Uterus (tissue), 4 donors: ENCODE results near the gene SLC44A5. TPM values are rescaled to one million over a fixed set of nuclear protein-coding genes. Genes with fewer than 3 reads are reported as not detected.
"Not testable (repeated sequence)": the region's sequence is repeated elsewhere in the genome, so short reads cannot be mapped to it uniquely, and the experiment has no call there.

Experiments
- DNase-seq, 2 donors: peaks; one replicate each; pipeline ENCODE4 v3.0.0-alpha.2; 2019 to 2020
- H3K27ac ChIP-seq, 2 donors: fragments of 200-600 bp; sonication (generic); 1 replicate in 1 of 2; 2 replicates in 1 of 2; pipeline ENCODE4 v1.5.1; 2016 to 2018
- H3K27me3 ChIP-seq, 2 donors: fragments of 200-600 bp; sonication (generic); one replicate each; pipeline ENCODE4 v1.5.1; 2018 to 2019; ENCODE audit warnings: control low read depth in 1 of 2
- H3K36me3 ChIP-seq, 2 donors: fragments of 200-600 bp; sonication (generic); one replicate each; pipeline ENCODE4 v1.5.1; 2019; ENCODE audit warnings: control low read depth in 1 of 2
- H3K4me1 ChIP-seq, 2 donors: fragments of 200-600 bp; sonication (generic); one replicate each; pipeline ENCODE4 v1.5.1; 2018 to 2019; ENCODE audit warnings: control low read depth in 1 of 2
- H3K4me3 ChIP-seq, 2 donors: fragments of 200-600 bp; sonication (generic); 1 replicate in 1 of 2; 2 replicates in 1 of 2; pipeline ENCODE4 v1.5.1; 2018 to 2019; ENCODE audit warnings: mild to moderate bottlenecking in 1 of 2
- H3K9me3 ChIP-seq, 2 donors: fragments of 200-600 bp; sonication (generic); one replicate each; pipeline ENCODE4 v1.5.1; 2019; ENCODE audit warnings: control low read depth in 1 of 2
- CTCF ChIP-seq, 4 experiments: fragments of 200-600 bp in 2 of 4; fragments of 450-650 bp in 2 of 4; sonication (generic) in 2 of 4; IDR thresholded peaks; one replicate each; pipeline ENCODE4 v1.5.1; 2016 to 2019; ENCODE audit warnings: antibody characterized with exemption in 4 of 4, mild to moderate bottlenecking in 2 of 4, moderate library complexity in 1 of 4
- POLR2A ChIP-seq, 2 donors: fragments of 450-650 bp; IDR thresholded peaks; one replicate each; pipeline ENCODE4 v1.6.1; 2016; ENCODE audit warnings: antibody characterized with exemption in 2 of 2, mild to moderate bottlenecking in 1 of 2, moderate library complexity in 1 of 2
- intact Hi-C: fragments of 100-400 bp; cut with DNase I; formaldehyde crosslinking; loops from one replicate; pipeline ENCODE4 v1.15.1; 2023; ENCODE audit warnings: low total_unique reads
- total RNA-seq, 4 donors: library from RNA; depleted of rRNA in 3 of 4; stranded (reverse); fragments of >200 nt in 3 of 4; gene quantifications; one replicate each; pipeline versions ENCODE4 v1.1.0 to v1.2.4, GENCODE V29; 2014 to 2023
- donor health status: DM: yes; HTN: yes; CAD: no.

Gene SLC44A5
- total RNA-seq, 4 donors from 2014 or later, result 1.6 to 5.5 (median 5.4) TPM; not detected in 1

GRCh38 chr1:75258351-75258750, 352.6 kb downstream of the SLC44A5 start:
- no peaks in the 10 kb centered on the region for H3K36me3 ChIP-seq
- no peaks in the 10 kb centered on the region for H3K27me3 ChIP-seq
- TF ChIP-seq POLR2A (IDR thresholded peaks at IDR 0.05) (no peak), CTCF (IDR thresholded peaks at IDR 0.05) (no peak)
- no peaks in the 10 kb centered on the region for H3K9me3 ChIP-seq
- H3K4me1 ChIP-seq, result no peaks in the 10 kb centered on the region
- H3K4me3 ChIP-seq, result no peak overlapping the region
- intact Hi-C loops, result no loop called here
- no peak overlapping the region for H3K27ac ChIP-seq
- no peak for DNase-seq

DNA sequence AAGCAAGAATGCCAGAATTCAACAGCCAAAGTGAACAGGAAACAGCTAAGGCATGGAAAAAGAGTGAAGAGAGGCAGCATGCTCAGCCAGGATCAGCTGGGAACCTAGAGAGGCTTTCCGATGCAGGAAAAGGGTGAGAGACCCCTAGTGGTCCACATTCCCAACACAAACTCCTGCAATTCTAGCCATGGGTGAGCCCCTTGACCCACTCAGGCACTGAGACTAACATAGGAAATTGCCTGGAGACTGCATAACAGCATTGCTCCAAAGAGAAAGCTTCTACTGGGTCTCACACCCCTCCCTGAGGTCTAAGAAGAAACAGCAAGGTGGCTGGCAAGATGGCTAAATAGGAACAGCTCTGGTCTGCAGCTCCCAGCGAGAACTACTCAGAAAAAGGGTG, 353.5 kb downstream of the SLC44A5 start:
- TF ChIP-seq POLR2A (IDR thresholded peaks at IDR 0.05), result no peak
- TF ChIP-seq CTCF (IDR thresholded peaks at IDR 0.05), result no peak
- Histone ChIP-seq H3K9me3 (no peaks in the 10 kb centered on the region), H3K27me3 (no peaks in the 10 kb centered on the region), H3K4me3 (no peak overlapping the region), H3K4me1 (no peaks in the 10 kb centered on the region), H3K36me3 (no peaks in the 10 kb centered on the region), H3K27ac (no peak overlapping the region)
- no peak for DNase-seq
- intact Hi-C loops, result no loop called here

DNA sequence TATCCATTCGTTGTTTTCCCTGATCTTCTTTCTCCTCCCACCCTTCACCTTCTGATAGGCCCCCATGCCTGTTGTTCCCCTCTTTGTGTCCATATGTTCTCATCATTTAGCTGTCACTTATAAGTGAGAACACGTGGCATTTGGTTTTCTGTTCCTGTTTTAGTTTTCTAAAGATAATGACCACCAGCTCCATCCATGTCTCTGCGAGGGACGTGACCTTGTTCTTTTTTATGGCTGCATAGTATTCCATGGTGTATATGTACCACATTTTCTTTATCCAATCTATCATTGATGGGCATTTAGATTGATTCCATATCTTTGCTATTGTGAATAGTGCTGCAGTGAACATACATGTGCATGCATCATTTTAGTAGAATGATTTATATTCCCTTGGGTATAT, 360.8 kb downstream of the SLC44A5 start:
- H3K9me3 ChIP-seq, H3K4me1 ChIP-seq, H3K27ac ChIP-seq, intact Hi-C loops, DNase-seq, H3K27me3 ChIP-seq, H3K36me3 ChIP-seq, H3K4me3 ChIP-seq: not testable (repeated sequence)

GRCh38 chr1:75245239-75245638, 365.7 kb downstream of the SLC44A5 start:
- intact Hi-C loops, result no loop called here
- H3K27me3 ChIP-seq, result no peaks in the 10 kb centered on the region
- H3K9me3 ChIP-seq, result no peaks in the 10 kb centered on the region
- no peak overlapping the region for H3K27ac ChIP-seq
- H3K4me3 ChIP-seq, result no peak overlapping the region
- no peaks in the 10 kb centered on the region for H3K36me3 ChIP-seq
- TF ChIP-seq POLR2A (IDR thresholded peaks at IDR 0.05) (no peak), CTCF (IDR thresholded peaks at IDR 0.05) (no peak)
- H3K4me1 ChIP-seq, result no peaks in the 10 kb centered on the region
- no peak for DNase-seq

DNA sequence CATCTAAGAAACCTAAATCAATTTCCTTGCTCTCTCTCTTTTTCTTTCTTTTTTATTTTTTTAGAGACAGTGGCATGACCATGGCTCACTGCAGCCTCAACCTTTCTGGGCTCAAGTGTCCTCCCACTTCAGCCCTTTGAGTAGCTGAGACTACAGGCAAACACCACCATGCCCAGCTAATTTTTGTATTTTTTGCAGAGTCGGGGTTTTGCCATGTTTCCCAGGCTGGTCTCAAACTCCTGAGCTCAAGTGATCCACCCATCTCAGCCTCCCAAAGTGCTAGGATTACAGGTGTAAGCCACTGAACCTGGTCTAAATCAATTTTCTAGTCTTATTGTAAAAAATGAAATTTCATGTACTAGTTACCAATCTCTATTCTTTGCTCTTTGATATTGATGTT, 367.8 kb downstream of the SLC44A5 start:
- DNase-seq, result no peak
- no peak overlapping the region for H3K27ac ChIP-seq
- intact Hi-C loops, result no loop called here
- no peaks in the 10 kb centered on the region for H3K9me3 ChIP-seq
- no peak overlapping the region for H3K4me3 ChIP-seq
- TF ChIP-seq CTCF (IDR thresholded peaks at IDR 0.05) (no peak), POLR2A (IDR thresholded peaks at IDR 0.05) (no peak)
- no peaks in the 10 kb centered on the region for H3K36me3 ChIP-seq
- no peaks in the 10 kb centered on the region for H3K27me3 ChIP-seq
- no peaks in the 10 kb centered on the region for H3K4me1 ChIP-seq

DNA sequence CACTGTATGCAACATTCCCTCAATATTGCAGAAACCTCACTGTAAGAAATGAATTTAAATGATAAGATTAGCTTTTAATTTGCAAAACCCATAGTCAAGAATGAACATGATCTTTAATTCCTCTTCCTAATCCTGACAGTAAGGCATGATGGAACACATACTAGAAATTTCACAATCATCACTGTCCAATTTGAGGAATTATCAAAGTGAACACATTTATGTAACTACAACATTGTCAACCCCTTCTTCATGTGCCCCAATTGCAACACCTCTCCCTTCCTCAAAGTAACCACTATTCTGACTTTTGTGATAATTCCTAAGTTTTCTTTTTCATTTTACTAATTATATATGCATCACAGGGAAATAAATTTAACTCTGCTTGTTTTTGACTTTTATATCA, 373.6 kb downstream of the SLC44A5 start:
- no peaks in the 10 kb centered on the region for H3K36me3 ChIP-seq
- H3K27me3 ChIP-seq, result no peaks in the 10 kb centered on the region
- no peaks in the 10 kb centered on the region for H3K9me3 ChIP-seq
- H3K4me1 ChIP-seq, result no peaks in the 10 kb centered on the region
- DNase-seq, result no peak
- intact Hi-C loops, result no loop called here
- H3K4me3 ChIP-seq, result no peak overlapping the region
- no peak overlapping the region for H3K27ac ChIP-seq
- TF ChIP-seq CTCF (IDR thresholded peaks at IDR 0.05) (no peak), POLR2A (IDR thresholded peaks at IDR 0.05) (no peak)
